GM23338 (cell line): ENCODE measurements around the gene FAM98C.

Experiments used
- CTCF ChIP-seq, 2 experiments: fragments of 200-600 bp in 1 of 2; sonication (generic) in 1 of 2; conservative IDR thresholded peaks; 2 replicates each; pipeline versions ENCODE4 v1.5.1 to v1.6.1; 2016 to 2017; ENCODE audit warnings: antibody characterized with exemption in 2 of 2, low read depth in 2 of 2, mild to moderate bottlenecking in 2 of 2, moderate library complexity in 1 of 2
- JUNB ChIP-seq: IDR thresholded peaks from one replicate; pipeline ENCODE4 v1.6.1; 2016; ENCODE audit warnings: antibody characterized with exemption; ENCODE audit not compliant: unreplicated experiment
- TF ChIP-seq, protein P1 (sequence below): IDR thresholded peaks from one replicate; pipeline ENCODE4 v1.6.1; 2018; ENCODE audit warnings: antibody characterized with exemption; ENCODE audit not compliant: unreplicated experiment

GRCh38 chr19:38457690-38458405 is 55.0 kb downstream of the FAM98C start:
- TF ChIP-seq CTCF (conservative IDR thresholded peaks at IDR 0.05; ENCODE audit: low read depth in 2 of 2) (no peak), JUNB (no peak)
- TF ChIP-seq, protein P1, sequence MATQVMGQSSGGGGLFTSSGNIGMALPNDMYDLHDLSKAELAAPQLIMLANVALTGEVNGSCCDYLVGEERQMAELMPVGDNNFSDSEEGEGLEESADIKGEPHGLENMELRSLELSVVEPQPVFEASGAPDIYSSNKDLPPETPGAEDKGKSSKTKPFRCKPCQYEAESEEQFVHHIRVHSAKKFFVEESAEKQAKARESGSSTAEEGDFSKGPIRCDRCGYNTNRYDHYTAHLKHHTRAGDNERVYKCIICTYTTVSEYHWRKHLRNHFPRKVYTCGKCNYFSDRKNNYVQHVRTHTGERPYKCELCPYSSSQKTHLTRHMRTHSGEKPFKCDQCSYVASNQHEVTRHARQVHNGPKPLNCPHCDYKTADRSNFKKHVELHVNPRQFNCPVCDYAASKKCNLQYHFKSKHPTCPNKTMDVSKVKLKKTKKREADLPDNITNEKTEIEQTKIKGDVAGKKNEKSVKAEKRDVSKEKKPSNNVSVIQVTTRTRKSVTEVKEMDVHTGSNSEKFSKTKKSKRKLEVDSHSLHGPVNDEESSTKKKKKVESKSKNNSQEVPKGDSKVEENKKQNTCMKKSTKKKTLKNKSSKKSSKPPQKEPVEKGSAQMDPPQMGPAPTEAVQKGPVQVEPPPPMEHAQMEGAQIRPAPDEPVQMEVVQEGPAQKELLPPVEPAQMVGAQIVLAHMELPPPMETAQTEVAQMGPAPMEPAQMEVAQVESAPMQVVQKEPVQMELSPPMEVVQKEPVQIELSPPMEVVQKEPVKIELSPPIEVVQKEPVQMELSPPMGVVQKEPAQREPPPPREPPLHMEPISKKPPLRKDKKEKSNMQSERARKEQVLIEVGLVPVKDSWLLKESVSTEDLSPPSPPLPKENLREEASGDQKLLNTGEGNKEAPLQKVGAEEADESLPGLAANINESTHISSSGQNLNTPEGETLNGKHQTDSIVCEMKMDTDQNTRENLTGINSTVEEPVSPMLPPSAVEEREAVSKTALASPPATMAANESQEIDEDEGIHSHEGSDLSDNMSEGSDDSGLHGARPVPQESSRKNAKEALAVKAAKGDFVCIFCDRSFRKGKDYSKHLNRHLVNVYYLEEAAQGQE, result no peak
